HG03060 (cell line): ENCODE results near the gene SCAF8.
"Not testable (repeated sequence)": the region's sequence is repeated elsewhere in the genome, so short reads cannot be mapped to it uniquely, and the experiment has no call there.

Experiments used
- ATAC-seq: cut with Tn5 transposase; IDR thresholded peaks from one replicate; pipeline ENCODE4 v1.9.1; 2021; ENCODE audit warnings: low read depth, moderate number of reproducible peaks; ENCODE audit not compliant: unreplicated experiment

Gene SCAF8

DNA sequence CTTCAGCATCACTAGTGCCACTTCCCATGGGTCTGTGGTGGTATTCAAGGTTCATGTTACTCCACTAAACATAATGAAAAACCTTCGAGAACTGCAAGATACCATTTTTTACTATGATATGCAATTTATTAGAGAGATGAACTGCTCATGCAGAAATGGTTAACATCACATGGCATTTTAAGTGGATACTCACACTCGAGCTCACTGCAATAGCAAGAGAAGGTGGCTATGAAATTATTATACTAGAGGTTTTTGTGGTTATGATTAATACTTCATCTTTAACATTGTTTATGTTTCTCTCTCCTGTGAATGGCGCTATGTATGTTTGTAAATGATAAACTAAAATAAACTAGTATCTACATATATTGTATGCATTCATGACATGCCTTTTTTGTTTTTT lies 35.1 kb downstream of the SCAF8 start:
- ATAC-seq: no peak

DNA sequence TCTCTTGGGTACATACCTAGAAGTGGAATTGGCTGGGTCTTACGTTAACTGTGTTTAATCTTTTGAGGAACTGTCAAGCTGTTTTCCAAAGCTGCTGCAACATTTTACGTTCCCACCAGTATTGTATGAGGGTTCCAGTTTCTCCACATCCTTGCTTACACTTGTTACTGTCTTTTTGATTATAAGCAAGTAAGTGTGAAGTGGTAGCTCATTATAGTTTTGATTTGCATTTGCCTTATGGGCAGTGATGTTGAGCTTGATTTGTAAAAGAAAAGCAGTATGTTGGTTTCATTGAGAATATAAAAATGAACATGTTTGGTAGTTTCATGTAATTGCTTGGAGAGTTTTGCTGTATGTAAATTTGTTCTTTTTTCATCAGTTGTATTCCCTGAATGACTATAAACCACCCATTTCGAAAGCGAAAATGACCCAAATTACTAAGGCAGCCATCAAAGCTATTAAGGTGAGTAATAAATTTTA lies 40.4 kb downstream of the SCAF8 start:
- ATAC-seq: peak; percentile 97

DNA sequence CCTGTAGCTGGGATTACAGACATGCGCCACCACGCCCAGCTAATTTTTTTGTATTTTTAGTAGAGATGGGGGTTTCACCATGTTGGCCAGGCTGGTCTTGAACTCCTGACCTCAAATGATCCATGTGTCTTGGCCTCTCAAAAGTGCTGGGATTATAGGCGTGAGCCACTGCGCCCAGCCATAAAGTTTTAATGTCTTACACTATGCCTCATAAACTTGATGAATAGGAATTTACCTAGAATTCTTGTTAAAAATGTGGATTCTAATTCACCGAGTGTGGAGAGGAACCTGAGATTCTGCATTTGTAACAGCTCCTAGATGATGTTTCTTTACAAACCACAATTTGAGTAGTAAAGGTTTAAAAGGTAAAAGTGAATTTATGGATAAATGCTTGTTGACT lies 45.9 kb downstream of the SCAF8 start:
- not testable (repeated sequence) for ATAC-seq

DNA sequence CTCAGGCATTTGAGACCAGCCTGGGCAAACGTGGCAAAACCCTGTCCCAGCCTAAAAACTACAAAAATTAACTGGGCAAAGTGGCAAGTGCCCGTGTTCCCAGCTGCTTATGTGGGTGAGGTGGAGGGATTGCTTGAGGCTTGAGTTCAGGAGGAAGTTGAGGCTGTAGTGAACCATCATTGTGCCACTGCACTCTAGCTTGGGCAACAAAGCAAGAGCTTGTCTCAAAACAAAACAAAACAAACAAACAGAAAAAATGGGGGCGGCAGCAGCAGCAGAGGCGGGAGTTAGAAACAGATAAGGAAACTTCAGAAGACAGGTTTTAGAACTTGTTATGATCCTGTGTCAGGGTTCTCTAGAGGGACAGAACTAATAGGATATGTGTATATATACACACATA lies 49.0 kb downstream of the SCAF8 start:
- no peak for ATAC-seq

DNA sequence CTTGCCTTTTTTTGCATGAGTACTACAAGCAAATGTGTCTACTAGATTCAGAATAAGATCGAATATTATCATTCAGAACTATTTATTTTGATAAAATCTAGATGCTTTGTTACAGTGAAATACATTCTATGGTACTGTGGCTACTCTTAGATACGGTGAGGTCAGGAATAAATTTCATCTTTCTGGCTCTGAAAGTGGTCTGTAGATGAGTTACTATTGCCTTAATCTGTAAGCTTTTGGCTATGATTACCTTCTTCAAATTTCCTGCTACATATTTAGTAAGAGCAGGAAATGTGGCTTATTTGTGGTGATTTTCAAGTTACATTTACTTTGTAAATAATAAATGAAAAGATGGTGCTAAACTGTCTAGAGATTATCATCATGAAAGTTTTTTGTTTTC lies 50.0 kb downstream of the SCAF8 start:
- ATAC-seq: no peak

DNA sequence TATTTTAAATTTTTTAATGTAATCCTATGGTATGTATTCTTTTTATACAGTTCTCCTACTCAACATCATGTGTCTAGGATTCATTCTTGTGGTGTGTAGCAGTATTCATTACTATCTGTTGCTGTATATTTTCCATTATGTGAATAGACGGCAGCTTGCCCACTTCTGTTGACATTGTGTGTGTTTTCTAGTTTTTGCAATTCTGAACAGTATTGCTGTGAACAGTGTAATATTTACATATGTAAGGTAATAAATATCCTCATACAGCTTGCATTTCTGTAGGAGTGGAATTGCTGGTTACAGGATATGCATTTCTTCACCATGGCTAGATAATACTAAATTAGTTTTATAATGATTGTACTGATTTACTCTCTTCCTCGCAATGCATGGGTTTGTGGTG lies 51.9 kb downstream of the SCAF8 start:
- ATAC-seq: no peak

DNA sequence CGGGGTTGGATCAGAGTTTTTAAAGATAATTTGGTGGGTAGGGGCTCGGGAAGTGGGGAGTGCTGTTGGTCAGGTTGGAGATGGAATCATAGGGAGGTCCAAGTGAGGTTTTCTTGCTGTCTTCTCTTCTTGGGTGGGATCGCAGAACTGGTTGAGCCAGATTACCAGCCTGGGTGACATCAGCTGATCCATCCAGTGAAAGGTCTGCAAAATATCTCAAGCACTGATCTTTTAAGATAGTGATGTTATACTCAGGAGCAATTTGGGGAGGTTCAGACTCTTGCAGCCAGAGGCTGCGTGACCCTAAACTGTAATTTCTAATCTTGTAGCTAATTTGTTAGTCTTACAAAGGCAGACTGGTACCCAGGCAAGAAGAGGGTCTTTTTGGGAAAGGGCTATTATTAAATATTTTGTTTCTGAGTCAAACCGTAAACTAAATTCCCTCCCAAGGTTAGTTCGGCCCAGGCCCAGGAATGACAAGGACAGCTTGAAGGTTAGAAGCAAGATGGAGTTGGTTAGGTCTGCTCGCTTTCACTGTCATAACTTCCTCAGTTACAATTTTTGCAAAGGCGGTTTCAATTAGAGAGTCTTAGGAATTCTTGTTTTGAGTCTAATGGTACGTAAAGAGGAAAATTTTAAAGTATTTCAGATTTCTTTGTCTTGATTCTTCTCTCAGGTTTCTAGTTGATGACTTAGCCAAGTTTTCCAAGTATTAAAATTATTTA lies 53.1 kb downstream of the SCAF8 start:
- ATAC-seq: no peak

DNA sequence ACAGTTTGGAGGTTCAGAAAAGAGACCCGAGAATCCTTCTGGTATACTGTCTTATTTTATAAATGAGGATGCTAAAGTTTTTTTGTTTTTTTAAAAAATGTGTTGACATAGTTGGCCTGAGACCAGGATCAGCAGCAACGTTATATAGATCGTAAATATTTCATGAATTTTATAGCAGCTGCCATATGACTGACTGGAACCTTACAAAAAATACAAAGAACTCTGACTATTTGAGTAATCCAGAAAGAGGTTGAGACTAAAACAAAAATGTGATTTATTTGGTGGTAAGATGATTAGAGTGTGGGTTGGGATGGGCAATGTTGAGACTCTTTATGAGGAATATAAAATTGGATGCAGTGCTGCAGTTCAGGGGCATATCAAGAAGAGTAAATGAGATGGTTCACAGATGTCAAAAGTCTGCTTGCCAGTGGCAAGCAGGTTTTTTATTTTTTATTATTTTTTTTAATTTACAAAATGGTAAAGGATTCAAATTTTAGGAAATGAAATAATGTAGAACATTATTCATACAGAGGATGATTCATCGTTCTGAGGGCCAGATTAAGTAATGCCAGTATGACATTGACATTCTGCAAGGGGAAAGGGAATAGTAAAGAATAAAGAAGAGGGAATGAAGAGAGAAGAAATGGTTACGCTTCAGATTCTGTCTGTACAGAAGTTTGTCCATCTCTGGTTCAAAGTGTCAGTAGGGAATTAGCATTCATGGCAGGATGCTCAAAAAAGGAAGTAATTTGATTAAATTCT lies 58.5 kb downstream of the SCAF8 start:
- no peak for ATAC-seq

DNA sequence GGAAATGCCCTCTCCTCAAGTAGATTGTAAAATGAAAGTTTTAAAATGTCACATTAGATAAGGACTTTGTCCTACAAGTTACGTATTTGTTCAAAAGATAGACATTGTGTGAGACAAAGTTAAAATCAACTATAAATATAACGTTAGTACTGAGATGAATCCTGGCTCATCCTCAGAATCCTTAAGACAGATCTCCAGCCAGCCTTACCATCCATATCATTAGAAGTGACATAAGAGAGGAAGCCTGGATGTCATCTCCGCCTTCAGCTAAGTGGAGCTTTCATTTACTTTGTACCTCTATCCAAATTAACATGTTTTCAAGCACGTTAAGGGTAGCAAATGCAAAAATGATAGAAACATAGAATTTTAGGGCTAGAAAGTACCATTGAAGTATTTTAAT lies 59.1 kb downstream of the SCAF8 start:
- ATAC-seq: no peak

DNA sequence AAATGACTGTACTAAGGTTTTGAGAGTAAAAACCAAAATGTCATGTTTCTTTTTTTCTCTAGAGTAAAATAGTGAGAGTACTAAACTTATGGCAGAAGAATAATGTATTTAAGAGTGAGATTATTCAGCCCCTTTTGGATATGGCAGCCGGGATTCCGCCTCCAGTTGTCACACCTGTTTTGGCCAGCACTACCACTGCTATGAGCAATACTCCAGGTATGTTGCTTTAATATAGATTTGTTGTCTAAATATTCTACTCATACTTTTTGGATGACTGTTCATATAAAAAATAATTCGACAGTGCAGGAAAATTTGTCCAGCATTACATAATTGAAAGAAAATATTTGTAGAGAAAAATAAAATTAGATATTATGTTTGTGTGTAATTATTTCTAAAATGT lies 59.5 kb downstream of the SCAF8 start:
- ATAC-seq: no peak

DNA sequence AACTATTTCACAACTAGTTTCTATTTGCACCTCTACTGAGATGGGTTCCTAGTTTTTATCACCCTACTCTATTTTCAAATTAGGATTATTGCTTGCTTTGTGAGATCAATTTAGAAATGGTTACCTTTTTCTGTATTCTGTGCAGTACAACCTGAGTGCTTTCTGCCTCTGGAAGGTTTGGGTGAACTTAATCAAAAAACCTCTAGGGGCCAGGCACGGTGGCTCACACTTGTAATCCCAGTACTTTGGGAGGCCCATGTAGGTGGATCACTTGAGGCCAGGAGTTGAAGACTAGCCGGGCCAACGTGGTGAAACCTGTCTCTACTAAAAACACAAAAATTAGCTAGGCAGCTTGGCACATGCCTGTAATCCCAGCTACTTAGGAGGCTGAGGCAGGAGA lies 63.3 kb downstream of the SCAF8 start:
- no peak for ATAC-seq

DNA sequence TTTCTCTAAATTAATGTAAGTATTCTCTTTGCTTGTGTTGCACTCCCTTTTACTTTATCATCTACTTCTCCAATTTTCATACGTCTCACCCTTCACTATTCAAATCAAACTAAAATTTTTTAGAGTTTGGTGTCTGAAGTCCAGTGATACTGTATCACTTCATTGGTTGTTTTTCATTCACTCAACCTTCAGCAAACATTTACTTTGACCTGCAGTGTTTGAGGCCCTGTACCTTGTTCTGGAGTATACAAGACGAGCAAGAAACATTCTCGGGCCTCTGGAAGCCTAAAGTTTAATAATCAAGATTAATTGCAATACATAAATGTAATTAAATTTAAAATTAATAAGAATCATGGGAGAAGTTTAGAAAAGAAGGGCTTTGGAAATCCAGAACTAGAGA lies 64.6 kb downstream of the SCAF8 start:
- no peak for ATAC-seq

DNA sequence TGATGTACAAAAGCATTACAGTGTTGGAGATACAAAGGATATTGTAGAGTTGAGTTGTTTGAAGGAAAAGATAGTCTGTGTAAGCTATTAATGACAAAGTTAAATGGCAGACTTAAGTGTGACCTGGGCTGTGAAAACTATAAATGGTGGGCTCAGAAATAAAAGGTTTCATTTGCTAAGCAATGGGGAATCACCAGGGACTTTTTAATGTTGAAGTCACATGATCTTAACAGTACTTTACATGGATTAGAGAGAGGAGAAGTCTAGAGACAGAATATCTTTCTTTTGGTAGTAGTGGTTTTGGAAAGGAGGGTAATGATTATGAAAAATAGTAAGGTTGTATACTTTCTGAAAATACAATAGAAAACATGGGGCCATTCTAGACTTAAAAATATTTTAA lies 67.1 kb downstream of the SCAF8 start:
- ATAC-seq: no peak

DNA sequence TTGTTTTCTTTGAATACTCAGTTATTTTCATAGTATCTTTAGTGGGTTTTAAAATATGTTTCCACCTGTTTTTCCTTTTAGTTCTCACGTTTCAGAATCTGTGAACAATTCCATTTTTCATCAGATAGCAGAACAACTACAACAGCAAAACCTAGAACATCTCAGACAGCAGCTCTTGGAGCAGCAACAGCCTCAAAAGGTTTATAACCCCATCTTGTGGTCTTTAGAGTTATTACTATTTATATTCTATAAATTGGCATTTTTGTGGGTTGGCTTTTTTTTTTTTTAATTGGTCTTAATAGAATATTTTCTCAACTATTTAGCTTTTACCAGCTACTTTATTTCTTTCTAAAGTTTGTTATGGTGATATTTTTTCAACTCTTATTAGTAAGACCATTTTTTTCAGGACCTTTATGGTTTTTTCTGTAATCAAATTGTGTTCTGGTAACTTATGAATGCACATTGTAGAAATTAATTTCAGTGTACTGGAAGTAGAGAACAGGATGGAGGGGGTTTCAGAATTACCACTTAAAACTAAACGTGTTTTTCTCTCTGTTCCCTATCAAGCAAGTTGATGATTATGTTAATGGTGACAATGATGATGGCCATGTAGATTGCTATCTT lies 72.2 kb downstream of the SCAF8 start:
- no peak for ATAC-seq

DNA sequence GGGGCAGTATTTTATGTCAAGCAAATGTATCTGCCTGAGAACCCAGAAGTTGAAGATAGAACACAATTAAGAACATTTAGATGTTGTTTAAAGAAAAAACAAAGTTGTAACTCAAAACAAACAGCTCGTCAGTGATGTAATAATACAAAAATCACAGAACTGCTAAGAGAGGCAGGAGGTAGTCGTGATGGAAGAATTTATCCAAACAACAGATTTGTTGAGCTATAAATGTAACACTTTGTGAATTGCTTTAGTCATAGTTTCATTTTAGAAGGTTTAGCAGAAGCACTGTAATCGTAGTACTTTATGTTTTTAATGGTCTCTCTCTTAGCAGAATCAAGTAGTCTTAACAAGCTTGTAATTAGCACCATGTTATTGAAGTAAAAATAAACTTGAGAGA lies 73.6 kb downstream of the SCAF8 start:
- ATAC-seq: no peak

DNA sequence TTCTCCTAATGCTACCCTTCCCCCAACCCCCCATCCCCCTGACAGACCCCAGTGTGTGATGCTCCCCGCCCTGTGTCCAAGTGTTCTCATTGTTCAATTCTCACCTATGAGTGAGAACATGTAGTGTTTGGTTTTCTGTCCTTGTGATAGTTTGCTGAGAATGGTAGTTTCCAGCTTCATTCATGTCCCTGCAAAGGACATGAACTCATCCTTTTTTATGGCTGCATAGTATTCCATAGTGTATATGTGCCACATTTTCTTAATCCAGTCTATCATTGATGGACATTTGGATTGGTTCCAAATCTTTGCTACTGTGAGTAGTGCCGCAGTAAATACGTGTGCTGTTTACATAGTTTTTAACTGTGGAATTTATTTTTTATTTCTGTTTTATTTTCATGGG lies 78.4 kb downstream of the SCAF8 start:
- not testable (repeated sequence) for ATAC-seq

DNA sequence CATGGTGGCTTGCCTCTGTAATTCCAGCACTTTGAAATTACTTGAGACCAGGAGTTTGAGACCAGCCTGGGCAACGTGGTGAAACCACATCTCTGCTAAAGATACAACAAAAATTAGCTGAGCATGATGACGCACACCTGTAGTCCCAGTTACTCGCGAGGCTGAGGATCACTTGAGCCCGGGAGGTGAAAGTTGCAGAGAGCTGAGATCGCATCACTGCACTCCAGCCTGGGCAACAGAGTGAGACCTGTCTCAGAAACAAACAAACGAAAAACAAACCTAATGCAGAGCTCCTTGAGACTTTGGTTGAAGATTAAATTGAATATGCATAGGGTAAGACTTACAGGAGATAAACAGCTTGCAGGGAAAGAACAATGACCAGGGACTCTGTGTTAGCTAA lies 80.8 kb downstream of the SCAF8 start:
- ATAC-seq: peak; percentile 81

DNA sequence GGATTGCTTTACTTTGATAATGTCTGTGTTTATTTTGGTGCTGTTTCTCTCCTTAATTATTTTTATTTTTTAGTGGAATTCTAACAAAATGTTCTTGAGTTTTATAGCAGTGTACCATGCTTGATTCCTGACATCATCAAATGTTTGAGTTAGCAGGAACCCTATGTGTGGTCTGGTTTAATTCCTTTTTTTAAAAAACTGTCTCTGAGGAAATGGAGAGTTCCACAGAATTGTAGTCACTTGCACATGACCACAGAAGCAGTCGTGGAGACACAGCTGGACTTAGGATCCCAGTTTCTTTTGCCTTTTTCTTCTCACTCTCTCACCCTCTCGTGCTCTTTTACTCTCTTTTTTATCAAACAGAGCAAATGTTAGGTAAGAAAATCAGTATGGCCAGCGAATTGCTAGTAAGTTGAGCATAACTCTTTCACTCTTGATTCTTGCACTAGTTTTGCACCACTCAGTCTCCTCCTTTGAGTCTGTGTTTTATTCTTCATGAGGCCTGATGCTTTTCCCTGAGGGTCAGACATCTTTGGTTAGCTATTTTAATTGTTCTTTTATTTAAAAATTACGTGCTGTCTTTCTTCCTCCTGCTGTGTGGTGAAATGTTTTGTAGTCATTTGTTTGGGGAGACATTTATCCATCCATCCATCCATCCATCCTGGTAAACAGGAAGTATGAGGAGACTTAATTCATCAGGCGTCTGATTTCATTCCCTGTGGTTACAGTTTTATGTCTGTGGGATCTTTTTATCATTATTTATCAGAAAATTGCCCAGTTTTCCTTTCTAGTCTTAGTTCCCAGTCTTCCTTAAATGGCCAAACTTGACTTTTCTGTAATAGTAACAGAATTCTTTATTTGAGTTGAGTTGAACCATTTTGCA lies 83.0 kb downstream of the SCAF8 start:
- ATAC-seq: no peak

DNA sequence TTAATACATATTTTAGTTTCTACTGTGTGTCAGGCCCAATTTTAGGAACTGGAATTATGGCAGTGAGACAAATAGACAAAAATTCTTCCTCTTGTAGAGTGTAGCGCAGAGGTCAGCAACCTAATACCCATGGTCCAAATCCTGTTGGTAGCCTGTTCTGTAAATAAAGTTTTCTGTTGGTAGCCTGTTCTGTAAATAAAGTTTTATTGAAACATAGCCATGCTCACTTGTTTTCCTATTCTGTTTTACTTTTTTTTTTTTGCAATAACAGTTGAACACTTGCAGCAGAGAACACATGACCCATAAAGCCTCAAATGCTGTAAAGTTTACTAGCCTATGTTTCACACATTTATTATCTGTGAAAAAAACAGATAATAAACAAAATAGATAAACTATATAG lies 87.9 kb downstream of the SCAF8 start:
- ATAC-seq: no peak

DNA sequence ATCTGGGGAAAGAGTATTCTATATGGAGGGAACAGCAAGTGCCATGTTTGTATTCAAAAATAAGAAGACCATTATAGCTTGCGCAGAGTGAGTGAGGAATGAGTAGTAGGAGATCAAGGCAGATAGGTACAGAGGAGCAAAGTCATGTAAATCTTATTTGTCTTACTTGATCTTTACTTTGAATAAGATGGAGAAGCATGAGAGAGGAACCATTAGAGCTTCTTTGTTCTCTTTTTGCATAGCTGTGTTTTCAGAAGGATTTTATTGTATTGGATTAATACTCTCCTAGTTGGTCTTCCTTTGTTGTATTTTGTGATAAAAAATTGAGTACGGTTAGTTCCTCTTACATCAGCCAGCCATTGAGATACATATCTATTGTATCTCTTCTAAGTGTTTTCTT lies 88.4 kb downstream of the SCAF8 start:
- no peak for ATAC-seq
